A673 (cell line): ENCODE data around the gene JSRP1. TPM values are rescaled to one million over a fixed set of nuclear protein-coding genes. Genes with fewer than 3 reads are reported as not detected.

Source experiments
- BruUV-seq: library from RNA; stranded (reverse); fragments of 400-500 nt; replicated peaks from 2 replicates; lab custom pipeline; 2021; lab: Mats Ljungman, UMichigan
- CTCF ChIA-PET: fragments of 300-600 bp; sonication (Branson Sonifier 250); formaldehyde crosslinking; loops from one replicate; lab custom pipeline; 2022; ENCODE audit warnings: antibody characterized with exemption; lab: Charles Lee
- POLR2A ChIA-PET: fragments of 300-600 bp; sonication (Branson Sonifier 250); formaldehyde crosslinking; loops from one replicate; lab custom pipeline; 2022; ENCODE audit warnings: antibody characterized with exemption; ENCODE audit not compliant: low non-redundant PET; lab: Charles Lee
- DNase-seq: peaks from one replicate; pipeline ENCODE4 v3.0.0-alpha.2; 2015; ENCODE audit warnings: low spot score
- H3K27ac ChIP-seq: fragments of 200-600 bp; sonication (generic); 2 replicates; pipeline ENCODE4 v1.5.1; 2016; ENCODE audit warnings: mixed run types, low read depth, mild to moderate bottlenecking, mixed read lengths, antibody characterized with exemption, low read length; ENCODE audit not compliant: poor library complexity, severe bottlenecking
- H3K27me3 ChIP-seq: fragments of 200-600 bp; sonication (generic); replicated peaks from 2 replicates; pipeline ENCODE4 v1.6.1; 2017; ENCODE audit warnings: mixed run types, low read depth, mild to moderate bottlenecking, mixed read lengths, antibody characterized with exemption, low read length; ENCODE audit not compliant: insufficient read depth, poor library complexity
- H3K36me3 ChIP-seq: fragments of 200-600 bp; sonication (generic); 2 replicates; pipeline ENCODE4 v1.6.1; 2016; ENCODE audit warnings: mixed run types, mild to moderate bottlenecking, mixed read lengths, antibody characterized with exemption, low read length; ENCODE audit not compliant: insufficient read depth, poor library complexity, severe bottlenecking
- H3K4me1 ChIP-seq: fragments of 200-600 bp; sonication (generic); 2 replicates; pipeline ENCODE4 v1.6.1; 2017; ENCODE audit warnings: mixed run types, mild to moderate bottlenecking, mixed read lengths, antibody characterized with exemption, low read length; ENCODE audit not compliant: insufficient read depth, poor library complexity, severe bottlenecking
- H3K4me3 ChIP-seq: fragments of 200-600 bp; sonication (generic); 2 replicates; pipeline ENCODE4 v1.5.1; 2016; ENCODE audit warnings: low read depth, mixed run types, mild to moderate bottlenecking, mixed read lengths, low read length; ENCODE audit not compliant: poor library complexity, severe bottlenecking
- H3K9me3 ChIP-seq: fragments of 200-600 bp; sonication (generic); 2 replicates; pipeline ENCODE4 v1.6.1; 2016; ENCODE audit warnings: mixed run types, low read depth, mild to moderate bottlenecking, mixed read lengths, antibody characterized with exemption, low read length; ENCODE audit not compliant: poor library complexity, severe bottlenecking
- CTCF ChIP-seq: fragments of 300-800, 200-600 bp; sonication (generic); conservative IDR thresholded peaks from 2 replicates; pipeline ENCODE4 v1.5.1; 2017; ENCODE audit warnings: low read depth, mild to moderate bottlenecking, antibody characterized with exemption, low read length, moderate library complexity, mixed read lengths
- EZH2 ChIP-seq: fragments of 200-600 bp; sonication (generic); IDR thresholded peaks from 2 replicates; pipeline ENCODE4 v1.6.1; 2017; ENCODE audit warnings: borderline replicate concordance, low read depth, mild to moderate bottlenecking, mixed read lengths, antibody characterized with exemption, low read length; ENCODE audit not compliant: poor library complexity, severe bottlenecking
- intact Hi-C: fragments of 100-400 bp; cut with micrococcal nuclease; formaldehyde crosslinking; loops from one replicate; pipeline ENCODE4 v1.10.0; 2022; ENCODE audit not compliant: unreplicated experiment
- total RNA-seq: library from RNA; stranded (reverse); gene quantifications from 2 replicates; pipeline ENCODE4 v1.2.3, GENCODE V29; 2021

The JSRP1 gene
- total RNA-seq, 1 experiment from 2014 or later: 0.73 TPM

GRCh38 chr19:2274185-2274711 is 18.0 kb upstream of the JSRP1 start:
- H3K27ac ChIP-seq: peak overlapping the region; percentile 47
- CTCF ChIA-PET: interaction anchor here (1.2 kb wide), 1 partner anchor 117 kb away, joined by 5 read pairs; no protein-coding TSS in a partner anchor
- H3K4me3 ChIP-seq: peak overlapping the region; percentile 100
- no peaks in the 10 kb centered on the region for H3K9me3 ChIP-seq
- H3K27me3 ChIP-seq: no peaks in the 10 kb centered on the region
- peaks cover 49% of the 10 kb centered on the region for H3K36me3 ChIP-seq
- intact Hi-C loops: loop anchor here (5.0 kb wide), 1 partner anchor 117 kb away; no protein-coding TSS in a partner anchor
- no peak for DNase-seq
- BruUV-seq: no TSS peak
- H3K4me1 ChIP-seq: peaks cover 21% of the 10 kb centered on the region
- POLR2A ChIA-PET: no interaction called here
- TF ChIP-seq CTCF (no peak), EZH2 (no peak)

GRCh38 chr19:2273356-2274184 is 17.4 kb upstream of the JSRP1 start:
- H3K9me3 ChIP-seq: no peaks in the 10 kb centered on the region
- H3K27me3 ChIP-seq: no peaks in the 10 kb centered on the region
- BruUV-seq: no TSS peak
- no peak for TF ChIP-seq EZH2
- TF ChIP-seq CTCF: peak; percentile 98
- ChIA-PET POLR2A (no interaction called here), CTCF (no interaction called here)
- H3K4me1 ChIP-seq: peaks cover 21% of the 10 kb centered on the region
- H3K36me3 ChIP-seq: peaks cover 49% of the 10 kb centered on the region
- peak; percentile 93 for DNase-seq
- H3K27ac ChIP-seq: peak overlapping the region; percentile 47
- intact Hi-C loops: loop anchor here (2.0 to 5.0 kb wide), 2 partner anchors 37 to 116 kb away; partner anchors contain the start of genes PLEKHJ1 and SF3A2
- H3K4me3 ChIP-seq: peak overlapping the region; percentile 100

- intact Hi-C loops: loop anchor here (2.0 to 5.0 kb wide), 2 partner anchors 35 to 114 kb away; partner anchors contain the start of genes PLEKHJ1 and SF3A2
- TF ChIP-seq EZH2 (no peak), CTCF (no peak)
- peak; percentile 58 for DNase-seq
- BruUV-seq: no TSS peak
- POLR2A ChIA-PET: no interaction called here
- peaks cover 49% of the 10 kb centered on the region for H3K36me3 ChIP-seq
- CTCF ChIA-PET: no interaction called here
- peak overlapping the region; percentile 100 for H3K4me3 ChIP-seq
- H3K4me1 ChIP-seq: peaks cover 28% of the 10 kb centered on the region
- no peaks in the 10 kb centered on the region for H3K27me3 ChIP-seq
- H3K27ac ChIP-seq: peak overlapping the region; percentile 99
- no peaks in the 10 kb centered on the region for H3K9me3 ChIP-seq
Measured at GRCh38 chr19:2271234-2272103, 15.3 kb upstream of the JSRP1 start.
